HG03432 (cell line): ENCODE measurements around the gene PTPRT.

ENCODE experiments used
- ATAC-seq: cut with Tn5 transposase; IDR thresholded peaks from one replicate; pipeline ENCODE4 v1.9.1; 2021; ENCODE audit warnings: mild to moderate bottlenecking, moderate library complexity; ENCODE audit not compliant: unreplicated experiment

Gene PTPRT

DNA sequence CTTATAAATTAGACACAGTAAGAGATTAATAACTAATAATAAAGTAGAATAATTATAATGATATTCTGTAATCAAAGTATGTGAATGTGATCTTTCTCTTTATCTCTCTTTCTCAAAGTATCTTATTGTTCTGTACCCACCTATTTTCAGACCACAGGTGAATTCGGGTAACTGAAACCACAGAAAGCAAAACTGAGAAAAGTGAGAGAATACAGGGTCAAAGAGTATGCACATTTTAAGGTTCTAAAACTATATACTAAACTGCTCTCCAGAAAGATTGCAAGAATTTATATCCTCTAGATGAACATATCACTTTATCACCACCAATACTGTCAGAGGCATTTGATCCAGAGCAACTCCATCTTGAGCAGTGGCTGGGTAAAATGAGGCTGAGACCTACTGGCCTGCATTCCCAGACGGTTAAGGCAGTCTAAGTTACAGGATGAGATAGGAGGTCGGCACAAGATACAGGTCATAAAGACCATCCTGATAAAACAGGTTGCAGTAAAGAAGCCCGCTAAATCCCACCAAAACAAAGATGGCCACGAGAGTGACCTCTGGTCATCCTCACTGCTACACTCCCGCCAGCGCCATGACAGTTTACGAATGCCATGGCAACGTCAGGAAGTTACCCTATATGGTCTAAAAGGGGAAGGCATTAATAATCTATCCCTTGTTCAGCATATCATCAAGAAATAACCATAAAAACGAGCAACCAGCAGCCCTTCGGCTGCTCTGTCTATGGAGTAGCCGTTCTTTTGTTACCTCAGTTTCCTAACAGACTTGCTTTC lies 211.3 kb downstream of the PTPRT start:
- ATAC-seq: no peak

DNA sequence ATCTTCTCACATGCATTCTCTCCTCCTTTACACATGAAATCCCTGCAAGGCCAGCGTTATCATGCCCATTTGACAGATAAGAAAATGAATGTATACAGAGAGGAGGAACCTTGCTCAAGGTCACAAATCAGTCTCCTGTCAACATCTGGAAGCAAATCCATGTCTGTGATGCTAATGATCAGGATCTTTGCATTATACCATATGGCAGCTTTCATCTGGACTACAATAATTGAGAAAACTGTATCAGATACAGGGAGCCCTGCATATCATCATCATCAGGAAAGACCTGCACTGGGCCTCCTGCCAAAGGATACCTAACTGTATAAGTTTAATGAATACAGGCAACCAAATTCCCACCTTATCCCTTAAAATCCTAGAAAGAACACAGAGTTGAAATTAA lies 213.7 kb downstream of the PTPRT start:
- ATAC-seq: no peak

DNA sequence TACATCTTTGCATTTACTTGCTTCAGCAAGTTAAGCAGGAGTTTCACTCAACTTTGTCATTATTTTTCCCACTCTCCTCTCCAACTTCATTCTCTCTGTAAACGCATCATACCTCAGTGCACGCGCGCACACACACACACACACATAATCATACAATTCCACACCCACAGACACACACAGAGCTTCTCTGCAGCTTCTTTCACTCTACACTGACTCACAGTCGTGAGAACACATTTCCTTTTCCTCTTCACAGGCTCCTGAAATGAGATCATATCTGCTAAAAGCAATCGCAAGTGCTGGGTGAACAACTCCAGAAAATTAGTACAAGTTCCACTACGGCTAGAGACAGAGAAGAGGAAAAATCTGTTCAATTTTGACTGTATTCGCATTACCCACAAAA lies 215.4 kb downstream of the PTPRT start:
- ATAC-seq: no peak

DNA sequence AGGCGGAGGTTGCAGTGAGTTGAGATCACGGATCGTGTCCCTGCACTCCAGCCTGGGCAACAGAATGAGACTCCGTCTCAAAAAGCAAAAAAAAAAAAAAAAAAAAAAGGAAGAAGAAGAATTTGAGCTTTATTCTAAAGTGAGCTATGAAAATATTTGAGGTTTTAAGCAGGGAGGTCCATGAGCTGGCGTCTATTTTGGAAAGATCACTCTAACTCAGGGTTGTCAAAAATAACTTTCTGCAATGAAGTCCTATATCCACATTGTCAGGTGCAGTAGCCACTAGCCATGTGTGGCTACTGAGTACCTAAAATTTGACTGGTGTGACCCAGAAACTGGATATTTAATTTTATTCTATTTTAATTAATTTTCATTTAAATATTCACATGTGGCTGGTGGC lies 217.1 kb downstream of the PTPRT start:
- ATAC-seq: no peak

DNA sequence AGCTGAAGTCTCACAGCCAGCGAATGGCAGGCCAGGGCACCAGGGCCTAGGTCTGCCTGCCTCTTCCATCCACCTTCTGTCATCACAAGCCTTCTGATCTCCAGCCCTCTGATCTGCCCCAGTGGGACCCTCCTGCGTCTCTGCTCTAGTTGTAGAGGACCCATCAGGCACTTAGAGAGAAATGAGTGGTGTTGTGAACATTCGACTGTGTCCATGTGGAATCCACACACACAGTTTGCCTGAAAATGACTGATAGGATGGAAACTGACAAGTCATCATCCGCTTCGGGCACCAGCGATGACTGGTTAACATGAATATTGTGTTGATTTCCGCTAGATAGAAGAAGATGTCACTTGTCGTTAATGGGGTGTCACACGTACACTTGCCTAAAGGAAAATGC lies 221.0 kb downstream of the PTPRT start:
- no peak for ATAC-seq

DNA sequence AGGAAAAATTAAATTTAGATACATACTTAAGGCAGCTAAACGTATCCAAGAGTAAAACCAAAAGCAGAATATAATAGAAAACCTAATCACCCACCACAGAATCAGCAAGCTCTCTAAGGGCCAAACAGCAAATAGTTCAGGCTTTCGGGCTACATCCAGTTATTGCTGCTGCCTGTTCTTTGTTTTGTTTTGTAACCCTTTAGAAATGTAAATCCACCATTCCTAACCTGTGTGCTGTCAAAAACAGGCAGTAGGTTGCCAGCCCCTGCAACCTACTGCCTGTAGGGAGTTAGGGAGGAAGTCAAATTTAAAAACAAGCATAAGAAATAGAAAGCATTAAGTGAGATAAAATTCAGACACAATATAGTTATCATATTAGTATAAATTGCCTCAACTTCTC lies 225.9 kb downstream of the PTPRT start:
- ATAC-seq: no peak

DNA sequence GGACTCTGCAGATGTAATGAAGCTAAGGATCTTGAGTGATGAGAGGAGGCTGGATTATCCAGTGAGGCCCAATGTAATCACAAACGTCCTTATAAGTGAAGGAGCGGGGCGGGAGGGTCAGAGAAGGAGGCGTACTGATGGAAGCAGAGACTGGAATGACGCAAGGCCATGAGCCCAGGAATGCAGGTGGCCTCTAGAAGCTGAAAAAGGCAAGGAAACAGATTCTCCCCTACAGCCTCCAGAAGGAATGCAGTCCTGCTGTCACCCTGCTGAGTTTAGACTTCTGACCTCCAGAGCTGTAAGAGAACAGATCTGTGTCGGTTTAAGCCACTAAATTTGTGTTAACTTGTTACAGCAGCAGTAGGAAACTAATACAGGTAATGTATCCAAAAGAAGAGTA lies 227.9 kb downstream of the PTPRT start:
- no peak for ATAC-seq

DNA sequence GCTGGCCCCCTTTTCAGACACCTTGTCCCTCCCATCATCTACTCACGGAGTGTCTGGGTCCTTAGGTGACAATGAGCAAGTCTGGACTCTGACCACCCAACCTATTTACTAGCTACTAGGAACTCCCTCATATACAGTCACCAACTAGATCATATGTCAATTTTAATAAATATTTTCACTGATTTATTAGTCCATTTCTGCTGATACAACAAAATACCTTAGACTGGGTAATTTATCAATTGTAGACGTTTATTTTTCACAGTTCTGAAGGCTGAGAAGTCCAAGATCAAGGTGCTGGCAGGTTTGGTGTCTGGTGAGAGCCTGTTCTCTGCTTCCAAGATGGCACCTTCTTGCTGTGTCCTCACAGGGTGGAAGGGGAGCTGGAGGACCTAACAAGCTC lies 229.7 kb downstream of the PTPRT start:
- ATAC-seq: no peak

DNA sequence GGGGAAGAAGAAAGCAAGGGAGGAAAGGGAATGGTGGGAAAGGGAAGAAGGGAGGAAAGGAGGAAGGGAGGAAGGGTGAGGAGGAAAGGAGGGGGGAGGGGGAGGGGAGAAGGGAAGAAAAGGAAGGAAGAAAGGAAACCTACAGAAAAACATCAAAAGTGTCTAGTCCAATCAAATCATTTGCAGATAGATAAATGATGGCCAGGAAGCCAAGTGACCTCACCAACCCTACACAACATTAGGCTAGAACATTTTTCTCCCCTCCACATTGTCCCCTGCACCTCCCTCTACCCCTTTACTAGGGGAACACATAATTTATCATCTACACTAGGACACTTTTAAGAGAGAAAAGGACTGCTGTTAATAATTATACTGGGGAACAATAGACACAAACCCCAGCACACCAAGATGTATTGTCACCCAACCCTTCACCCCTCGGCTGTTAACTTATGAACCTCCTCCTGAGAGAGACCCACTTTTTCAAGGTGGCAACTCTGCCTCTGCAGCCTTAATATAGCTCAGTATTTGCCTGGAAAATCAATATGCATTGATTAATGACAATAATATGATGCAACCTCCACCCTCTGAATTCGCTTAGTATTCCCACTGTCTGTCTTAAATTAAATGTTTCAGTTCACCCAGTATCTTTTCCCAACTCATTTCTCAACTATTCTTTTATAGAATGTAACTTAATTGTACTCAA lies 231.2 kb downstream of the PTPRT start:
- no peak for ATAC-seq

DNA sequence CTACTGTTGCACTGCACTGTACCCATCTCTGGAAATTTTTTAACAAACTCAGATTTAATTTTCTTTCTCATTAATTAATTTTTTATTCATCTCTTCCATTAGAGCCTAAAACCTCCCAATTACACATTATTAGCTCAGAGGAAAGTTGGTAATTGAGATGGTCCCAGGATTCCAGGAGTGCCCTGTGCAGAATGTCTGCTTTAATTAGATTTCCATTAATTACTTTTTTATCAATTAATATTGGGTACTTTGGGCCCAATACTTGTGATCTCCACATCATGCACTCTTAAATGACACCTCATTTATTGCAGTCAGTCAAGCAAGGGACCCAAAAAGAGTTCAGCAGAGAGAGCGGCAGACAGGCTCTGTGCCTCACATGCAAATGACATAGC lies 232.0 kb downstream of the PTPRT start:
- no peak for ATAC-seq

DNA sequence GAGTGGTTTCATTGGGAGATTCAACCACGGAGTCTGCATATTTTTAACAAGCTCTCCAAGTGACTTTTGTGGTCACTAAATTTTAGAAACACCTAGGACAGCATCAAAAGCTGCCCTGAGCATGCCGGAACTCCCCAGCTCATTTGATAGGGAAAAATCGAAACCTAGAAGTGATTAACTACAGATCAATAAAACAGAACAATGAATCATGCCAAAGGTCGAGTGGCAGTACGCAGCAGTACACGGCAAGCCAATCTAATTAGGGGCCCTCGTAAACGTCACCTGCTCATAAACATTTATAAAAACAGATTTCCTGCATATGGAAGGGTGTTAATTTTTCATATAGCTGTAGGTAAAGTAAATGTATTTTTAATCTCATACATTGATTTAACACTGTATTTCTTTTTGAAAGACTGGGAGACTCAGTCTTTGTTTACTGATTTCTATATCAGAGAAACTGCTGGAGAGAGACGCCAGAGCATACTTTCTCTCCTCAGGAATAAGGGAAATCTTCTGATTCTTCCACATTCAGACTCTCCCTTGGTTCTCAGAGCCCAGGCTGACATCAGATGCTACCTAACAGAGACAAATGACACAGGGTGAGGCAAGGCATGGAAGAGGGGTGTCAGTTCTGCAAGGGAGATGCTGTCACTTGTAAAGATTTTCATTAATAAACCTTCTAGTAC lies 232.5 kb downstream of the PTPRT start:
- no peak for ATAC-seq

DNA sequence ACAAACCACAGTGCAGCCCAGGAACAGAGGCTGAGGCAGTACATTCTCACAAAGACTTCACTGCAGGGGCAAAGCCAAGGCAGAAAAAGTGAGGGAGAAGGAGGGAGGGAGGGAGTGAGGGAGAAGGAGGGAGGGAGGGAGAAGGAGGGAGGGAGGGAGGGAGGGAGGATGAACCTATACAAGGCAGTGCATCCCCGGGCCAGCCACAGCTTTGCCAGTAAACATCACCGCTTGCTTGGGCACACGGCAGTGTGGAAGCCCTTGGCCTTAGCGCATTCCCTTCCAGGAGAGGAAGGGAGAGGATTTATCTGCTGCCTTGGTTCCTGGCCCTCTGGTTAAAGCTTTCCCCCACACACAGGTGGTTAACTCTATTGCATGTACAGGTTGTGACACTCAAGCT lies 234.0 kb downstream of the PTPRT start:
- no peak for ATAC-seq

DNA sequence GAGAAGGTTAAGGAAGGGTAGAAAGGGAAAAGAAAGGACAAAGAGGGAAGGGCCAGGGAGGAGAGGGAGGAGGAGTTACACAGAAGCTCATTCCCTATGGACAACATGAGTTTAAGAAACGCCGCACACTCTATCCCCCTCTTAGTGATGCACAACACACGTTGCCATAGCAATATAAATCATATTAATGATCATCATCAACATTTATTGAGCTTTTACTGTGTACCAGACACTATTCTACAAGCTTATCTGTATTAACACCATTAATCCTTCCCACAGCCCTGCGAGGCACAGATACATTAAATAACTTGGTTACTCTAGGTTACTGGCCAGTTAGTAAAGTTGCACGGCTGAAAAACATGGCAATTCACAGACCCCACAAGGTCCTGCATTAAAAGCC lies 234.8 kb downstream of the PTPRT start:
- ATAC-seq: no peak

DNA sequence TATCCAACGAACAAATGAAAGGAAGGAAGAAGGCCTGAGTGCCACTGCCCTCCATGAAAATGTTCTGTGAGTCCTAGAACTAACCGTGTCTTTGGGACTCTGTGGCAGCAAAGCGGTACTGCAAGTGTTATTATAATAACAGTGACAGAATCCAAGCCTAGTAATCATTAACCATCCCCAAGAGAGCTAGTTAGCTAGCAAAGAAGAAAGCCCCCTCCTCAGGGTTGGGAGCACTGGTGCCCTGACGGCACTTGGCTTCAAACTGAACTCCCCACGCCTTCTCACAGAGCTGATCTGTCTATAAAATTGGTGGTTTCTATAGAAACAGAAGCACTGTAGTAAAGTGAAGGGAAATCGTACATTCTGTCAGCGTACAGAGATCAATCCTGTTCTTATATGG lies 239.8 kb downstream of the PTPRT start:
- no peak for ATAC-seq

DNA sequence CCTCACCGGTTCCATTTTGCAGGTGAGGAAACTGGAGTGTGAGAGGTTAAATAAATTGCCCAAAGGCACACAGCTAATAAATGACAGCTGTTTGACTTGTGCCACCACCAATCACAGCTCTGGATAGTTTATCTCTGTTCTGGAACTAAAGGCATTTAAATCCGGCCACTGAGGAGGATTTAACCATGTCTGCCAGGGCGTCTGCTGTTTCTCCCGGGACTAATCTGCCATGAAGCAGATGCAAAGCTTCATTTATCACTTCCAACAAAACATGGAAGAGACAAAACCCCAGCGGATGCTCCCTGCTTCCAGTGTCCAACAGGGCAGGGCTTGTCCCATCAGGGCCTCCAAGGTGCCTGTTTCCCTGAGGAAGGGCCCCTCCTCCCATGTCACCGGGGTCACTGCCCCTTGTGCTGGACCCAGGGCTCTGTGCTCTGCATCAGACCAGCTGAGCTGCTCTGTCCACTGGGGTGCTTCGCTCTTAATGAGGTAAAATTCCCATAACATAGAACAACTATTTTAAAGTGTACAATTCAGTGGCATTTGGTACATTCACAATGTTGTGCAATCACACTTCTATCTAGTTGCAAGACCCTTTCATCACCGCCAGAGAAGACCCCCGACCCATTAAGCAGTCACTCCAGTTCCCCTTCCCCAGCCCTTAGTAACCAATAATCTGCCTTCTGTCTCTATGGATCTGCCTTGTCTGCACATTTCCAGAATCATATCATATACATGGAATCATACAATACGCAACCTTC lies 244.3 kb downstream of the PTPRT start:
- no peak for ATAC-seq

DNA sequence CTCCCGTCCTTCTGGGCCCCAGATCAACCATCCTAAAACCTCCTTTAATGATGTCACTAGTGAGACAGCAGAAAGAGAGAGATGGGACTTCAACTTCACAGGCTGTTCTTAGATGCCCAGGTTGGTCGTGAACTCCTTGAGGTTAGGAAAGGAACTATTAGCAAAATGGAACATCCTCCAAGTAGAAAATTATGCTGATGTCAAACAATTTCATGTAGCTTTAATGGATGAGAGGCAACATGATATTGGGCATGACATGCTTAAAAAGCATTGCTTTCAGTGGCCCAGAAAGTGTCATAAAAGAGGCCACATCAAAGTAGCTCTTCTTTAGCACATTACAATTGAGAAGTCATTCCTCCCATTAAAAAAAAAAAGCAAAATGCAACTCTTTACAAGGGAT lies 248.1 kb downstream of the PTPRT start:
- no peak for ATAC-seq

DNA sequence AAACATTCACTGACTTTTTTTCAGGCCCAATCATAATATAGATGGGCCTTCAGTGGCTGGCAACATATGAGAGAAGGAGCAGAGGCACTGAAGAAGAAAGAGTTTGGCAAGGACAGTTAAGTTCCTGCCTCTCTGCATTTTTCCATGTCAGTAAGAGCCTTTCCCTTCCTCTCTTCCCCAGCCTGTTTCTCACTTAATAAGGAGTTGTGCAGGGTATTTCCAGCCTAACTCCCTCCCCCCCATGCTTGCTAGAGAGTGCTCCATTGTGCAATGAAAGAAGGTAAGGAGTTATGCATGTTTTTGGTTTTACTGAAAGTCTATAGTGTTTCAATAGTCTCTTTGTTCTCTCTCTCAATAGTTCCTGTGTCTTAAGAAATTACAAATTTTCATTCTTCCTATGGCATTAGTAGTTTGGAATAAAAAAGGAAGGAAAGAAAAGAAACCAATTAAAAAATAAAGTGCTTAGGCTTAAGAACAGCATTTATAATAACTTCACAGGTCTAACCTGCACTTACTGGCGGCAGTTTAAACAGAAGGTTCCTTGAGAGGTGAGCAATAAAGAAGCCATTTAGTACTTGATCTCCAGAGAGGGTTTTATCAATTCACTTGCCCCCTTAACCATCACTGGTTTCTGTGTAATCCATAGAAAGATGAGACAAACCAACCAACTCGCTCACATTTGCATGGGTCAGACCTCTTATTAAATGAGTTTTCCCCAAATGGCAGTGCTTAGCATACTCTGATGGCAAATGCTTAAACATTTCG lies 251.1 kb downstream of the PTPRT start:
- ATAC-seq: no peak

DNA sequence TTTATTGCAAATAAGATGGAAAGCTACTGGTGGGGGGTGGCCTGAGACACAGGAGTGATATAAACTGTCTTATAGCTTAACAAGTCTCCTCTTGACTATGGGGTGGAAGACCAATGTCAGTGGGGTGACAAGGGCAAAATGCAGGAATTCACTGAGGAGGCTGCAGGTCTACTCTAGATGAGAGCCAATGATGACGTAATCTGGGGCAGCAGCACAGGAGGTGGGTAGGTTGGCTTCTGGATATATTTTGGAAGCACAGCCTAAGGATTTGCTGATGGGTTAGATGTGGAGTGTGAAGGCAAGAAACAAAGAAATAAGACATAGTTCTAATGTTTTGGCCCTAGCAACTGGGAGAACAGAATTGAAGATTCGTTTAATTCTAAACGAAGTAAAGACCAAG lies 253.2 kb downstream of the PTPRT start:
- no peak for ATAC-seq

DNA sequence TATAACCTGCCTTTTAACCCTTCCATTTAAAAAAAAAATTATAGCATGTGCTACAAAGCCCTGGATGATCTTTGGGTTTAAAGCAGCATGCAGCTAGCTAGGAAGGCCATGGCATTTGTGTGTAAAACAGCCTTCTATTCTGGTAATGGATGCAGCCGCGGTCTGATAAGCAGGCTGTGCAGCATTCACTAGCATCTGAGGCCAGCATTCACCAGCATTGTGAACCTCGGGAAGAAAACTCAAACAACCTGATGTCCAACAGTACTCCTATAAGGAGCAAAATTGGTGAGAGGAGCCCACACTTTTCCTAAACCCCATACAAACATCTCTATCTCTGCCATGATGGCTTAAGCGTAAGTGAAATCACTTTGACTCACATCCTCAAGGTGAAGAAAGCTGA lies 265.5 kb downstream of the PTPRT start:
- no peak for ATAC-seq

DNA sequence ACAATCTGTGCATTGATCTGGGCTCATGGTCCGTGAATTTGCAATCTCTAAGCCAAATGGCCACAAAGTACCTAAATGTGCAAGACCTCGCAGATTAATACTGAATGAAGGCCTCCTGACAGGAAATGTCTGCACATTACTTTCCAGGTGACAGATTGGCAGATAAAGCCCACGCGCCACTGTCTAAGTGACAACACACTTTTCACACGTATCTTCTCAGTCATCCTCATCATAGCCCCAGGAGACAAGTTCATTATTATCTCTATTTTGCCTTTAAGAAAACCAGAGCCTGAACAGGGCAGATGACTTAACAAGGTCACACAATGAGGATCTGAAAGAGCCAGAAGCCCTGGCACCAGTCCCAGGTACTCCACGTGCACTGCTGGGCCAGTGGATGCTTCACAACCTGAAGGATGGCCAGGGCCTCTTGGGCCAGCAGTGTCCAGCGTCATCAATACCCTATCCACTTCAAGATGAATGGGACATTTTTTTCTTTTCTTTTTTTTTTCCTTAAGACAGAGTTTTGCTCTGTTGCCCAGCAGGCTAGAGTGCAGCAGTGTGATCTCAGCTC lies 266.3 kb downstream of the PTPRT start:
- no peak for ATAC-seq
